ENCODE results near the gene KRT72.

KRT72 gene

DNA sequence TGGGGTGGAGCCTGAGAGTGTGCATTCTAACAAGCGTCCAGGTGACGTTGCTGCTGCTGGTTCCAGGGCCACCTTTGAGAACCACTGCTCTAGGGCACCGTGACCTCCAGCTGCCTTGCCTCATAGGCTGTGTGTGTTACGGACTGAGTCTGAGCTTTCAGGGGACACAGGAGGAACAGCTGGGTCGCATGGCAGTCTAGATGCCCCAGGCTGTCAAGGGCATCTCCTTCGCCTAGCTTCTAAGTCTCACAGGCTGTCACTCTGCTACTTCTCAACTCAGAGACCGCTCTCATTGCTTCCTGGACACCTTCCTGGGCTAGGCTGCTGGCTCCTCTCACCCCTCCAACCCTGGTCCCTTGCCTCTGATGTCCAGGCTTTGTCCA lies 16.1 kb upstream of the KRT72 start:
- Histone ChIP-seq H3F3A (ENCODE audit: low read depth) (no peaks in the 10 kb centered on the region), H3K4me1 (ENCODE audit: insufficient read depth, low read length, poor library complexity, severe bottlenecking) (peaks cover 17% of the 10 kb centered on the region), H4K20me1 (ENCODE audit: insufficient read depth, low read length, poor library complexity, severe bottlenecking) (no peaks in the 10 kb centered on the region), H3K9ac (ENCODE audit: low read depth, low read length, poor library complexity, severe bottlenecking) (no peak overlapping the region), H3K79me2 (ENCODE audit: insufficient read depth, low read length) (no peaks in the 10 kb centered on the region), H3K4me3 (ENCODE audit: low read length, poor library complexity, severe bottlenecking) (no peak overlapping the region), H3K36me3 (ENCODE audit: insufficient read depth, low read length) (no peaks in the 10 kb centered on the region), H3K9me2 (replicated peaks; ENCODE audit: low read depth, low read length) (no peaks in the 10 kb centered on the region), H2AFZ (ENCODE audit: low read length) (no peak overlapping the region), H3K27me3 (ENCODE audit: insufficient read depth, low read length, poor library complexity, severe bottlenecking) (no peaks in the 10 kb centered on the region), H3K4me2 (ENCODE audit: low read depth, low read length, poor library complexity, severe bottlenecking) (no peak overlapping the region), H3K9me3 (ENCODE audit: insufficient read depth, low read depth, low read length) (no peaks in the 10 kb centered on the region)
- TF ChIP-seq, protein P1, sequence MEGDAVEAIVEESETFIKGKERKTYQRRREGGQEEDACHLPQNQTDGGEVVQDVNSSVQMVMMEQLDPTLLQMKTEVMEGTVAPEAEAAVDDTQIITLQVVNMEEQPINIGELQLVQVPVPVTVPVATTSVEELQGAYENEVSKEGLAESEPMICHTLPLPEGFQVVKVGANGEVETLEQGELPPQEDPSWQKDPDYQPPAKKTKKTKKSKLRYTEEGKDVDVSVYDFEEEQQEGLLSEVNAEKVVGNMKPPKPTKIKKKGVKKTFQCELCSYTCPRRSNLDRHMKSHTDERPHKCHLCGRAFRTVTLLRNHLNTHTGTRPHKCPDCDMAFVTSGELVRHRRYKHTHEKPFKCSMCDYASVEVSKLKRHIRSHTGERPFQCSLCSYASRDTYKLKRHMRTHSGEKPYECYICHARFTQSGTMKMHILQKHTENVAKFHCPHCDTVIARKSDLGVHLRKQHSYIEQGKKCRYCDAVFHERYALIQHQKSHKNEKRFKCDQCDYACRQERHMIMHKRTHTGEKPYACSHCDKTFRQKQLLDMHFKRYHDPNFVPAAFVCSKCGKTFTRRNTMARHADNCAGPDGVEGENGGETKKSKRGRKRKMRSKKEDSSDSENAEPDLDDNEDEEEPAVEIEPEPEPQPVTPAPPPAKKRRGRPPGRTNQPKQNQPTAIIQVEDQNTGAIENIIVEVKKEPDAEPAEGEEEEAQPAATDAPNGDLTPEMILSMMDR (conservative IDR thresholded peaks at IDR 0.05; ENCODE audit: low read length), result no peak
- no peak for TF ChIP-seq EZH2phosphoT487 (IDR thresholded peaks at IDR 0.05; ENCODE audit: borderline replicate concordance)

- Histone ChIP-seq H3K36me3 (ENCODE audit: insufficient read depth, low read length) (no peaks in the 10 kb centered on the region), H3F3A (ENCODE audit: low read depth) (no peaks in the 10 kb centered on the region), H3K9me2 (replicated peaks; ENCODE audit: low read depth, low read length) (no peaks in the 10 kb centered on the region), H3K9me3 (ENCODE audit: insufficient read depth, low read depth, low read length) (no peaks in the 10 kb centered on the region), H3K4me1 (ENCODE audit: insufficient read depth, low read length, poor library complexity, severe bottlenecking) (peaks cover 17% of the 10 kb centered on the region), H2AFZ (ENCODE audit: low read length) (no peak overlapping the region), H3K27me3 (ENCODE audit: insufficient read depth, low read length, poor library complexity, severe bottlenecking) (no peaks in the 10 kb centered on the region), H3K9ac (ENCODE audit: low read depth, low read length, poor library complexity, severe bottlenecking) (no peak overlapping the region), H3K4me3 (ENCODE audit: low read length, poor library complexity, severe bottlenecking) (no peak overlapping the region), H4K20me1 (ENCODE audit: insufficient read depth, low read length, poor library complexity, severe bottlenecking) (no peaks in the 10 kb centered on the region), H3K79me2 (ENCODE audit: insufficient read depth, low read length) (no peaks in the 10 kb centered on the region), H3K4me2 (ENCODE audit: low read depth, low read length, poor library complexity, severe bottlenecking) (no peak overlapping the region)
- TF ChIP-seq EZH2phosphoT487 (IDR thresholded peaks at IDR 0.05; ENCODE audit: borderline replicate concordance), result no peak
Observed at GRCh38 chr12:52616680-52617402, 15.6 kb upstream of the KRT72 start.

DNA sequence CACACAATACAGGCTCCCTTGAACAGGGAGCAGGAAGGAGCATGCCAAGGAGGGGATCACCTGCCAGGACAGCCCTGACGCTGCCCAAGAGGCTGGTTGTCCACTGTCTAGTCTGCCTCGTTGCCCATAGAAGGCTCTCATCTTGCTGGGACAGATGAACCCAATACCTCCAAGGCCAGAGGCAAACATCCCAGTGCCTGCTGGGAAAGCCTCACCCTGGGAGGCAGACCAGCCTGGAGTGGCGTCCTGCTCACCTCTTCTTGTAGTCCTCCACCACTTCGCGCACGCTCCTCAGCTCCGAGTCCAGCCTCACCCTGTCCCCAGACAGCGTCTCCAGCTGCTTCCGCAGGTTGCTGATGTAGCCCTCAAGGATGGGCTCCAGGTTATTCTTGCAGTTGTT lies 14.6 kb upstream of the KRT72 start:
- Histone ChIP-seq H3K9ac (ENCODE audit: low read depth, low read length, poor library complexity, severe bottlenecking) (no peak overlapping the region), H3K4me3 (ENCODE audit: low read length, poor library complexity, severe bottlenecking) (no peak overlapping the region), H3K4me1 (ENCODE audit: insufficient read depth, low read length, poor library complexity, severe bottlenecking) (peaks cover 19% of the 10 kb centered on the region), H4K20me1 (ENCODE audit: insufficient read depth, low read length, poor library complexity, severe bottlenecking) (no peaks in the 10 kb centered on the region), H2AFZ (ENCODE audit: low read length) (peak overlapping the region; percentile 17; the same call in 1 of the 2 replicates), H3K9me3 (ENCODE audit: insufficient read depth, low read depth, low read length) (no peaks in the 10 kb centered on the region), H3K9me2 (replicated peaks; ENCODE audit: low read depth, low read length) (no peaks in the 10 kb centered on the region), H3K4me2 (ENCODE audit: low read depth, low read length, poor library complexity, severe bottlenecking) (peak overlapping the region; percentile 8), H3K79me2 (ENCODE audit: insufficient read depth, low read length) (no peaks in the 10 kb centered on the region), H3K27me3 (ENCODE audit: insufficient read depth, low read length, poor library complexity, severe bottlenecking) (no peaks in the 10 kb centered on the region), H3F3A (ENCODE audit: low read depth) (no peaks in the 10 kb centered on the region), H3K36me3 (ENCODE audit: insufficient read depth, low read length) (no peaks in the 10 kb centered on the region)
- TF ChIP-seq EZH2phosphoT487 (IDR thresholded peaks at IDR 0.05; ENCODE audit: borderline replicate concordance), result no peak
- TF ChIP-seq, protein P1 (conservative IDR thresholded peaks at IDR 0.05; ENCODE audit: low read length), result no peak

Data from Loucy (cell line).